ENCODE data around the gene POGLUT3. TPM values are rescaled to one million over a fixed set of nuclear protein-coding genes. Genes with fewer than 3 reads are reported as not detected.

The POGLUT3 gene
- total and polyA plus RNA-seq, 11 donors = 5.3 to 19.8 (median 10.0) TPM

GRCh38 chr11:108468478-108468864 is 29.7 kb downstream of the POGLUT3 start:
- no peak for TF ChIP-seq POLR2A (IDR thresholded peaks at IDR 0.05)
- no peak for TF ChIP-seq CTCF (IDR thresholded peaks at IDR 0.05)
- Histone ChIP-seq H3K9me3 (no peaks in the 10 kb centered on the region), H3K27ac (peak overlapping the region in 7 of 12 donors; percentile 94 to 99 (median 95)), H3K27me3 (no peaks in the 10 kb centered on the region), H3K4me3 (no peak overlapping the region), H3K4me1 (peaks cover 0 to 16% (median 5%) of the 10 kb centered on the region in 12 donors), H3K36me3 (peaks cover 0 to 3% (median 0%) of the 10 kb centered on the region in 9 donors)
- ATAC-seq (no peak), DNase-seq (no peak)
- intact Hi-C loops (cut with DNase I) = loop anchor here in 2 of 10 donors (5.0 to 10.0 kb wide), 2 partner anchors 196 to 246 kb away; partner anchors contain the start of genes ATM (in 1 of the 2), DDX10 (in 1 of the 2) and NPAT (in 1 of the 2)
- WGBS, 4 donors = 62 to 77% (median 65%) methylated on average over 1 of the region's 1 CpG

GRCh38 chr11:108467091-108467823 is 30.9 kb downstream of the POGLUT3 start, which contains the start of gene C11orf65:
Gene C11orf65 (minus strand): TSS chr11:108467529. CDS start chr11:108461559, 5,970 bp downstream.
- intact Hi-C loops (cut with DNase I) = loop anchor here in 4 of 10 donors (1.0 to 10.0 kb wide), 7 partner anchors 30 to 245 kb away; partner anchors contain the start of genes ATM (in 2 of the 4), NPAT (in 2 of the 4), DDX10 (in 1 of the 4) and EXPH5 (in 1 of the 4)
- H3K27me3 ChIP-seq = no peaks in the 10 kb centered on the region
- DNase-seq (peak; percentile 96 to 97 (median 96)), ATAC-seq (peak; percentile 100)
- H3K27ac ChIP-seq = peak within 1 kb of the TSS; percentile 84 to 100 (median 96)
- H3K9me3 ChIP-seq = no peaks in the 10 kb centered on the region
- 0% methylated on average over 35 of the region's 35 CpGs for WGBS, 4 donors
- peak within 1 kb of the TSS; percentile 49 to 83 (median 68) for H3K4me3 ChIP-seq
- H3K36me3 ChIP-seq = no peaks in the 10 kb centered on the region
- peaks cover 0 to 16% (median 5%) of the 10 kb centered on the region in 12 donors for H3K4me1 ChIP-seq
- TF ChIP-seq CTCF (IDR thresholded peaks at IDR 0.05) (no peak), POLR2A (IDR thresholded peaks at IDR 0.05) (peak; percentile 77 to 98)

GRCh38 chr11:108466405-108466804 is 31.8 kb downstream of the POGLUT3 start:
- ATAC-seq = no peak
- Histone ChIP-seq H3K4me3 (peak overlapping the region; percentile 49 to 83 (median 68)), H3K27ac (peak overlapping the region; percentile 84 to 100 (median 96)), H3K9me3 (no peaks in the 10 kb centered on the region), H3K4me1 (peaks cover 0 to 16% (median 5%) of the 10 kb centered on the region in 12 donors), H3K36me3 (no peaks in the 10 kb centered on the region), H3K27me3 (no peaks in the 10 kb centered on the region)
- TF ChIP-seq POLR2A (IDR thresholded peaks at IDR 0.05) (no peak), CTCF (IDR thresholded peaks at IDR 0.05) (no peak)
- 60 to 63% (median 61%) methylated on average over 7 of the region's 7 CpGs for WGBS, 4 donors
- no peak for DNase-seq
- intact Hi-C loops (cut with DNase I) = loop anchor here in 3 of 10 donors (2.0 to 10.0 kb wide), 4 partner anchors 30 to 244 kb away; partner anchors contain the start of genes ATM (in 2 of the 3), NPAT (in 2 of the 3) and DDX10 (in 1 of the 3)

GRCh38 chr11:108453207-108453835 is 44.9 kb downstream of the POGLUT3 start:
- Histone ChIP-seq H3K9me3 (peaks cover 0 to 22% (median 7%) of the 10 kb centered on the region in 12 donors), H3K4me1 (no peaks in the 10 kb centered on the region), H3K36me3 (no peaks in the 10 kb centered on the region), H3K27ac (no peak overlapping the region), H3K27me3 (no peaks in the 10 kb centered on the region), H3K4me3 (no peak overlapping the region)
- no peak for TF ChIP-seq POLR2A (IDR thresholded peaks at IDR 0.05)
- TF ChIP-seq CTCF (IDR thresholded peaks at IDR 0.05) = no peak
- intact Hi-C loops (cut with DNase I) = no loop called here
- ATAC-seq (no peak), DNase-seq (no peak)
- WGBS, 4 donors = 93 to 98% (median 94%) methylated on average over 2 of the region's 2 CpGs
